RCC 7860 (cell line): ENCODE measurements around the gene ABHD10.

ENCODE experiments used
- DNase-seq: peaks from one replicate; pipeline ENCODE4 v3.0.0-alpha.2; 2015; ENCODE audit warnings: low spot score
- FAIRE-seq: peaks from 2 replicates; lab custom pipeline; 2012; peaks lifted over from hg19 to GRCh38; lab: Jason Lieb, UNC

ABHD10 gene

GRCh38 chr3:111999484-112000324 lies 20.9 kb downstream of the ABHD10 start:
- DNase-seq (no peak), FAIRE-seq (no peak)

- FAIRE-seq (no peak), DNase-seq (no peak)
Observed at GRCh38 chr3:112000367-112000771, 21.5 kb downstream of the ABHD10 start.

- no peak for DNase-seq
- FAIRE-seq: no peak
Observed at GRCh38 chr3:112000966-112001365, 22.1 kb downstream of the ABHD10 start.

- FAIRE-seq (no peak), DNase-seq (no peak)
Observed at GRCh38 chr3:112001526-112001925, 22.7 kb downstream of the ABHD10 start.

- DNase-seq: peak; percentile 96
- FAIRE-seq: peak; percentile 89
Observed at GRCh38 chr3:112002096-112002971, 23.5 kb downstream of the ABHD10 start.

GRCh38 chr3:112003321-112004080 lies 24.7 kb downstream of the ABHD10 start:
- no peak for DNase-seq
- FAIRE-seq: no peak

GRCh38 chr3:112004187-112004586 lies 25.4 kb downstream of the ABHD10 start:
- FAIRE-seq: no peak
- no peak for DNase-seq

- DNase-seq: no peak
- no peak for FAIRE-seq
Observed at GRCh38 chr3:112004669-112005068, 25.8 kb downstream of the ABHD10 start.

GRCh38 chr3:112005091-112005672 lies 26.4 kb downstream of the ABHD10 start:
- DNase-seq (peak; percentile 13), FAIRE-seq (no peak)

- DNase-seq: no peak
Observed at GRCh38 chr3:112007633-112008032, 28.8 kb downstream of the ABHD10 start.

GRCh38 chr3:112009670-112010069 lies 30.8 kb downstream of the ABHD10 start:
- no peak for DNase-seq
- no peak for FAIRE-seq

More at GRCh38 chr3:112007633-112008032, 28.8 kb downstream of the ABHD10 start:
- no peak for FAIRE-seq

- no peak for FAIRE-seq
- no peak for DNase-seq
Observed at GRCh38 chr3:112010636-112011035, 31.8 kb downstream of the ABHD10 start.

GRCh38 chr3:112011376-112011940 lies 32.6 kb downstream of the ABHD10 start:
- peak; percentile 76 for DNase-seq
- FAIRE-seq: peak; percentile 83

- no peak for DNase-seq
- FAIRE-seq: no peak
Observed at GRCh38 chr3:112012205-112012992, 33.6 kb downstream of the ABHD10 start.

- FAIRE-seq: peak; percentile 69
- DNase-seq: peak; percentile 69
Observed at GRCh38 chr3:112013058-112013783, 34.4 kb downstream of the ABHD10 start.

- FAIRE-seq (no peak), DNase-seq (no peak)
Observed at GRCh38 chr3:112013784-112014143, 34.9 kb downstream of the ABHD10 start.

- no peak for DNase-seq
- no peak for FAIRE-seq
Observed at GRCh38 chr3:112017091-112017490, 38.3 kb downstream of the ABHD10 start.

GRCh38 chr3:112018712-112019111 lies 39.9 kb downstream of the ABHD10 start:
- no peak for DNase-seq
- no peak for FAIRE-seq

GRCh38 chr3:112019716-112020115 lies 40.9 kb downstream of the ABHD10 start:
- no peak for FAIRE-seq

More at GRCh38 chr3:112019716-112020115, 40.9 kb downstream of the ABHD10 start:
- DNase-seq: no peak
